Mesendoderm (in vitro differentiated cells): Measurements from ENCODE around the gene ZNF565. TPM values are rescaled to one million over a fixed set of nuclear protein-coding genes. Genes with fewer than 3 reads are reported as not detected.
A peak's percentile ranks its signal among the peaks of the same experiment; 100 is the strongest.
"Not testable (repeated sequence)": the region's sequence is repeated elsewhere in the genome, so short reads cannot be mapped to it uniquely, and the experiment has no call there.

Source experiments
- DNase-seq: peaks from one replicate; pipeline ENCODE4 v3.0.0; 2013
- H2AK5ac ChIP-seq: 2 replicates; pipeline ENCODE4 v1.6.1; 2013; ENCODE audit warnings: low read length, inconsistent platforms
- H2BK120ac ChIP-seq: 2 replicates; pipeline ENCODE4 v1.6.1; 2013; ENCODE audit warnings: low read depth, mild to moderate bottlenecking, low read length, moderate library complexity, mixed read lengths
- H2BK15ac ChIP-seq: replicated peaks from 2 replicates; pipeline ENCODE4 v1.6.1; 2013; ENCODE audit warnings: low read depth, mild to moderate bottlenecking, moderate library complexity
- H2BK5ac ChIP-seq: 2 replicates; pipeline ENCODE4 v1.6.1; 2013; ENCODE audit warnings: low read length, inconsistent platforms
- H3K18ac ChIP-seq: 2 replicates; pipeline ENCODE4 v1.6.1; 2013; ENCODE audit warnings: mild to moderate bottlenecking, low read length, mixed read lengths
- H3K23ac ChIP-seq: one replicate; pipeline ENCODE4 v1.6.1; 2013; ENCODE audit warnings: low read length
- H3K27ac ChIP-seq: 2 replicates; pipeline ENCODE4 v1.5.1; 2013; ENCODE audit warnings: low read depth, mild to moderate bottlenecking, inconsistent platforms, low read length, moderate library complexity
- H3K27me3 ChIP-seq: 2 replicates; pipeline ENCODE4 v1.6.1; 2013; ENCODE audit warnings: low read length, control low read depth, mild to moderate bottlenecking, inconsistent platforms; ENCODE audit not compliant: insufficient read depth, poor library complexity
- H3K36me3 ChIP-seq: 2 replicates; pipeline ENCODE4 v1.6.1; 2013; ENCODE audit warnings: low read length, inconsistent platforms; ENCODE audit not compliant: control insufficient read depth, insufficient read depth
- H3K4ac ChIP-seq: one replicate; pipeline ENCODE4 v1.6.1; 2013; ENCODE audit warnings: low read depth, mild to moderate bottlenecking, low read length, moderate library complexity
- H3K4me1 ChIP-seq: 2 replicates; pipeline ENCODE4 v1.6.1; 2013; ENCODE audit warnings: low read depth, low read length, inconsistent platforms; ENCODE audit not compliant: control insufficient read depth
- H3K4me2 ChIP-seq: 2 replicates; pipeline ENCODE4 v1.6.1; 2013; ENCODE audit warnings: low read length
- H3K4me3 ChIP-seq: 2 replicates; pipeline ENCODE4 v1.5.1; 2013; ENCODE audit warnings: mild to moderate bottlenecking, low read length
- H3K56ac ChIP-seq: one replicate; pipeline ENCODE4 v1.6.1; 2013; ENCODE audit warnings: low read length
- H3K79me1 ChIP-seq: 2 replicates; pipeline ENCODE4 v1.6.1; 2013; ENCODE audit warnings: low read length, inconsistent platforms
- H3K79me2 ChIP-seq: 2 replicates; pipeline ENCODE4 v1.6.1; 2013; ENCODE audit warnings: mild to moderate bottlenecking, low read length; ENCODE audit not compliant: control insufficient read depth, insufficient read depth
- H3K9ac ChIP-seq: 2 replicates; pipeline ENCODE4 v1.6.1; 2013; ENCODE audit warnings: low read length, inconsistent platforms
- H4K5ac ChIP-seq: one replicate; pipeline ENCODE4 v1.6.1; 2013; ENCODE audit warnings: low read length
- H4K8ac ChIP-seq: one replicate; pipeline ENCODE4 v1.6.1; 2013; ENCODE audit warnings: low read depth, mild to moderate bottlenecking, control low read depth, low read length, moderate library complexity
- WGBS: extraction: QIAGEN DNeasy Blood & Tissue Kit; methylation state at CpG from one replicate; pipeline ENCODE4 v1.1.7; 2013; ENCODE audit warnings: low lambda C conversion rate, missing lambda C conversion rate; ENCODE audit not compliant: insufficient coverage; ENCODE audit errors: extremely low coverage; 5-methylcytosine and 5-hydroxymethylcytosine counted together
- small RNA-seq: library from polyadenylated mRNA; stranded (forward); fragments of <200 nt; extraction: miRNeasy Mini kit (QIAGEN cat#:217004); gene quantifications from one replicate; pipeline ENCODE3, GENCODE V24; 2013; ENCODE audit not compliant: insufficient read depth

ZNF565 gene

GRCh38 chr19:36136964-36137686 lies 77.3 kb downstream of the ZNF565 start:
- Histone ChIP-seq H3K27ac (no peak overlapping the region), H3K79me1 (peaks cover 7% of the 10 kb centered on the region)

GRCh38 chr19:36134867-36135266 lies 79.6 kb downstream of the ZNF565 start:
- H3K27ac ChIP-seq, H2BK5ac ChIP-seq, H3K18ac ChIP-seq, H3K23ac ChIP-seq, H2AK5ac ChIP-seq, H3K4me3 ChIP-seq, H3K4me1 ChIP-seq, DNase-seq, H4K8ac ChIP-seq, H4K5ac ChIP-seq, H3K56ac ChIP-seq, H3K79me1 ChIP-seq, H3K79me2 ChIP-seq, H3K4me2 ChIP-seq, H2BK120ac ChIP-seq, H2BK15ac ChIP-seq, H3K4ac ChIP-seq, H3K27me3 ChIP-seq, H3K9ac ChIP-seq, H3K36me3 ChIP-seq: not testable (repeated sequence)
- no CpG with 5 or more reads among the region's 4 CpGs for WGBS

More at GRCh38 chr19:36136964-36137686, 77.3 kb downstream of the ZNF565 start:
- H2BK5ac ChIP-seq, result no peak overlapping the region
- H3K56ac ChIP-seq, result peak overlapping the region; percentile 10
- H3K9ac ChIP-seq, result no peak overlapping the region
- no peak overlapping the region for H3K18ac ChIP-seq
- no peak overlapping the region for H2BK120ac ChIP-seq
- no peak overlapping the region for H4K8ac ChIP-seq
- H3K27me3 ChIP-seq, result no peaks in the 10 kb centered on the region
- H4K5ac ChIP-seq, result no peak overlapping the region
- H3K36me3 ChIP-seq, result no peaks in the 10 kb centered on the region
- peaks cover 9% of the 10 kb centered on the region for H3K79me2 ChIP-seq
- H3K4me3 ChIP-seq, result no peak overlapping the region
- no peak overlapping the region for H3K23ac ChIP-seq
- WGBS, result no CpG with 5 or more reads among the region's 12 CpGs
- no peak overlapping the region for H2AK5ac ChIP-seq
- DNase-seq, result peak; percentile 21
- no peak overlapping the region for H2BK15ac ChIP-seq
- H3K4me2 ChIP-seq, result no peak overlapping the region
- H3K4me1 ChIP-seq, result peaks cover 3% of the 10 kb centered on the region
- H3K4ac ChIP-seq, result no peak overlapping the region

Small RNAs within 50 kb of the gene (small RNA-seq; reads per million reads assigned to genes)
- gene RF00019, result not detected
